Neural cell (in vitro differentiated cells): ENCODE measurements around the gene SHB. TPM values are rescaled to one million over a fixed set of nuclear protein-coding genes. Genes with fewer than 3 reads are reported as not detected.

Experiments
- H2AFZ ChIP-seq: fragments of 200-600, 300-800 bp; sonication (generic), shearing (Covaris generic); 2 replicates; pipeline ENCODE4 v1.6.0; 2014; ENCODE audit warnings: low read depth, mild to moderate bottlenecking, antibody characterized with exemption, low read length, moderate library complexity
- H3F3A ChIP-seq: fragments of 200-600 bp; shearing (Covaris generic); 2 replicates; pipeline ENCODE4 v1.6.1; 2016; ENCODE audit warnings: mild to moderate bottlenecking, moderate library complexity, mixed read lengths, antibody characterized with exemption, low read length; ENCODE audit not compliant: insufficient read depth, poor library complexity, severe bottlenecking
- H3K27ac ChIP-seq: fragments of 200-600, 300-800 bp; sonication (generic), shearing (Covaris generic); 2 replicates; pipeline ENCODE4 v1.5.1; 2014; ENCODE audit warnings: mild to moderate bottlenecking, low read length, moderate library complexity
- H3K27me3 ChIP-seq: fragments of 300-800, 200-600 bp; sonication (generic), shearing (Covaris generic); 2 replicates; pipeline ENCODE4 v1.6.0; 2014; ENCODE audit warnings: mild to moderate bottlenecking, low read depth, low read length, moderate library complexity; ENCODE audit not compliant: insufficient read depth
- H3K36me3 ChIP-seq: fragments of 300-800, 200-600 bp; sonication (generic), shearing (Covaris generic); 2 replicates; pipeline ENCODE4 v1.5.1; 2014; ENCODE audit warnings: mild to moderate bottlenecking, antibody characterized with exemption, low read length, moderate library complexity; ENCODE audit not compliant: insufficient read depth
- H3K4me2 ChIP-seq: fragments of 300-800, 200-600 bp; sonication (generic), shearing (Covaris generic); 2 replicates; pipeline ENCODE4 v1.6.0; 2014; ENCODE audit warnings: mild to moderate bottlenecking, low read length
- H3K4me3 ChIP-seq: fragments of 300-800, 200-600 bp; sonication (generic), shearing (Covaris generic); 2 replicates; pipeline ENCODE4 v1.5.1; 2014; ENCODE audit warnings: mild to moderate bottlenecking, low read length, moderate library complexity
- H3K79me2 ChIP-seq: fragments of 200-600 bp; shearing (Covaris generic); replicated peaks from 2 replicates; pipeline ENCODE4 v1.6.0; 2014; ENCODE audit warnings: mild to moderate bottlenecking, low read length, moderate library complexity; ENCODE audit not compliant: insufficient read depth
- H3K9ac ChIP-seq: fragments of 300-800, 200-600 bp; sonication (generic), shearing (Covaris generic); 2 replicates; pipeline ENCODE4 v1.6.1; 2016; ENCODE audit warnings: mild to moderate bottlenecking, low read length, mixed read lengths
- H3K9me2 ChIP-seq: fragments of 200-600 bp; shearing (Covaris generic); 2 replicates; pipeline ENCODE4 v1.6.1; 2016; ENCODE audit warnings: mild to moderate bottlenecking, low read length, mixed read lengths; ENCODE audit not compliant: insufficient read depth
- H3K9me3 ChIP-seq: fragments of 200-600, 300-800 bp; sonication (generic), shearing (Covaris generic); 2 replicates; pipeline ENCODE4 v1.6.1; 2016; ENCODE audit warnings: mild to moderate bottlenecking, mixed run types, low read length, moderate library complexity, mixed read lengths
- H4K20me1 ChIP-seq: fragments of 200-600 bp; shearing (Covaris generic); 2 replicates; pipeline ENCODE4 v1.6.1; 2016; ENCODE audit warnings: mild to moderate bottlenecking, mixed run types; ENCODE audit not compliant: insufficient read depth
- CTCF ChIP-seq: fragments of 450-650 bp; IDR thresholded peaks from 2 replicates; pipeline ENCODE4 v1.5.1; 2014; ENCODE audit warnings: antibody characterized with exemption, mild to moderate bottlenecking, moderate library complexity; ENCODE audit not compliant: poor library complexity, severe bottlenecking
- EP300 ChIP-seq: fragments of 450-650 bp; conservative IDR thresholded peaks from 2 replicates; pipeline ENCODE4 v1.6.1; 2014; ENCODE audit warnings: antibody characterized with exemption, mild to moderate bottlenecking, moderate library complexity; ENCODE audit not compliant: poor library complexity, severe bottlenecking
- EZH2 ChIP-seq: fragments of 200-600, 300-800 bp; shearing (Covaris generic), sonication (generic); IDR thresholded peaks from 2 replicates; pipeline ENCODE4 v1.6.1; 2014; ENCODE audit warnings: antibody characterized with exemption, low read length, borderline replicate concordance, mild to moderate bottlenecking; ENCODE audit not compliant: insufficient read depth, poor library complexity, severe bottlenecking
- MXI1 ChIP-seq: fragments of 450-650 bp; conservative IDR thresholded peaks from 2 replicates; pipeline ENCODE4 v1.6.1; 2014; ENCODE audit warnings: antibody characterized with exemption, mild to moderate bottlenecking; ENCODE audit not compliant: poor library complexity, severe bottlenecking
- POLR2AphosphoS5 ChIP-seq: IDR thresholded peaks from 2 replicates; pipeline ENCODE4 v1.6.1; 2012
- RAD21 ChIP-seq: fragments of 450-650 bp; conservative IDR thresholded peaks from 2 replicates; pipeline ENCODE4 v1.6.1; 2014; ENCODE audit warnings: antibody characterized with exemption, mild to moderate bottlenecking, moderate library complexity
- REST ChIP-seq: IDR thresholded peaks from 2 replicates; pipeline ENCODE4 v1.6.1; 2012; ENCODE audit warnings: borderline replicate concordance
- SMC3 ChIP-seq: fragments of 450-650 bp; conservative IDR thresholded peaks from 2 replicates; pipeline ENCODE4 v1.6.1; 2014; ENCODE audit warnings: antibody characterized with exemption, mild to moderate bottlenecking, moderate library complexity; ENCODE audit not compliant: poor library complexity
- TAF1 ChIP-seq: IDR thresholded peaks from 2 replicates; pipeline ENCODE4 v1.6.1; 2012; ENCODE audit warnings: low read depth
- polyA plus RNA-seq: library from polyadenylated mRNA; depleted of rRNA; stranded (reverse); fragments of >200 nt; gene quantifications from 2 replicates; pipeline ENCODE4 v1.2.3, GENCODE V29; 2014

The SHB gene
- polyA plus RNA-seq, 1 donor from 2014 or later: 17.5 TPM

GRCh38 chr9:37928552-37929430 is 140.2 kb downstream of the SHB start:
- Histone ChIP-seq H2AFZ (no peak overlapping the region), H3K4me3 (no peak overlapping the region), H3K27ac (no peak overlapping the region), H4K20me1 (no peaks in the 10 kb centered on the region), H3K79me2 (peaks cover 13% of the 10 kb centered on the region), H3K27me3 (no peaks in the 10 kb centered on the region), H3K9ac (no peak overlapping the region), H3K9me2 (no peaks in the 10 kb centered on the region), H3K9me3 (no peaks in the 10 kb centered on the region), H3F3A (peaks cover 5% of the 10 kb centered on the region), H3K36me3 (no peaks in the 10 kb centered on the region), H3K4me2 (no peak overlapping the region)
- no peak for TF ChIP-seq MXI1
- TF ChIP-seq REST: no peak
- no peak for TF ChIP-seq EZH2
- TF ChIP-seq CTCF: no peak
- no peak for TF ChIP-seq TAF1
- no peak for TF ChIP-seq RAD21
- no peak for TF ChIP-seq SMC3
- no peak for TF ChIP-seq EP300
- no peak for TF ChIP-seq POLR2AphosphoS5

DNA sequence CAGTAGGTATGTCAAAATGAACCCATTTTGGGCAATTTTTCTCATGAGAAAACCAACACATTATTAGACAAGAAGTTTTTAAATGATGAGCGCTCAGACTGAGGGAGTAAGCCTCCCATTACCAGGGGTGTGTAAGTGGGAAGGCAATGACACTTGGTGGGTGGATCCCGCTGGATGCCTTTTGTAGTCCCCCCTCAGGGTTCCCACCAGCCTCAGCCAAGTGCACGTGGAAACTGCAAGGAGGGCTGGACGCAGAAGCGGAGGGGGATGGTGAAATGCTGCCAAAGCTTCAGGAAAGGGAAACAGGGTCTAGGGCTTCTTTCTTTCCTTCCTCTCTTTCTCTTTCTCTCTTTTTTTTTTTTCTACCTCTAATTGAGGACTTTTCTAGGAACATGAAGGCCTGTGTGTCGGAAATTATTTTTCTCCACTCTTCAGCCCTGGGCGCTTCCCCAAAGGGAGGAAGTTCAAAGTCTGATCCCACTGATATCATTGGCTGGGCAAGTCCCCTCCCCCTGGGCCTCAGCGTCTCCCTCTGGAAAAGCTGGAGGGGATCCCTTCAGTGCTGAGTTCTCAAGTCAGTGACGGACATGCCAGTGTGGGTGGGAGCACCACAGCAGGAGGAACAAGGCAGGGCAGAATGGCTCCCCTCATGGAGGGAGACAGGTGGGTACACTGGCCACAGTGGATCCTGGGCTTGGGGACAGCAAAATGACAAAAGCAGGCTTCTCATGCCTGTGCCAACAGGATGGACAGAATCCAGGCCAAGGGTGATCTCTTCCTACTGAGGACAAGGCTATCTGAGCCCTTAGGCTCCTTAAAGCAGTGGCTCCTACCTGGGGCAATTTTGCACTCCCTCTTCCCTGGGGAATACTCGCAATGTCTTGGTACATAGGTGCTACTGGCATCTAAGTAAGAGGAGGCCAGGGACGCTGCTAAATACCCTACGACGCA is 141.2 kb downstream of the SHB start:
- Histone ChIP-seq H3K4me3 (no peak overlapping the region), H2AFZ (no peak overlapping the region), H3K9me3 (no peaks in the 10 kb centered on the region), H3K27me3 (no peaks in the 10 kb centered on the region), H3K27ac (no peak overlapping the region), H3K9me2 (no peaks in the 10 kb centered on the region), H3K79me2 (peaks cover 13% of the 10 kb centered on the region), H4K20me1 (no peaks in the 10 kb centered on the region), H3K9ac (no peak overlapping the region), H3K4me2 (no peak overlapping the region), H3F3A (peaks cover 5% of the 10 kb centered on the region), H3K36me3 (no peaks in the 10 kb centered on the region)
- TF ChIP-seq TAF1 (no peak), MXI1 (no peak)
